ENCODE results near the gene RBPMS2. TPM values are rescaled to one million over a fixed set of nuclear protein-coding genes. Genes with fewer than 3 reads are reported as not detected.

The RBPMS2 gene
- total RNA-seq, 4 donors from 2014 or later, result 0.70 to 8.3 (median 2.3) TPM

- DNase-seq, result no peak
Observed at GRCh38 chr15:64731805-64732151, 43.6 kb downstream of the RBPMS2 start.

GRCh38 chr15:64731012-64731804, 44.2 kb downstream of the RBPMS2 start:
- TF ChIP-seq POLR2A (IDR thresholded peaks at IDR 0.05) (no peak), CTCF (IDR thresholded peaks at IDR 0.05) (peak; percentile 75 to 96 (median 93))
- Histone ChIP-seq H3K4me3 (peak overlapping the region in 1 of 4 donors; percentile 14), H3K27me3 (no peaks in the 10 kb centered on the region), H3K4me1 (no peaks in the 10 kb centered on the region), H3K27ac (no peak overlapping the region), H3K36me3 (no peaks in the 10 kb centered on the region), H3K9me3 (no peaks in the 10 kb centered on the region)
- DNase-seq, result peak; percentile 88 to 95 (median 90)

More at GRCh38 chr15:64731805-64732151, 43.6 kb downstream of the RBPMS2 start:
- no peaks in the 10 kb centered on the region for H3K9me3 ChIP-seq
- H3K27me3 ChIP-seq, result no peaks in the 10 kb centered on the region
- TF ChIP-seq CTCF (IDR thresholded peaks at IDR 0.05), result no peak
- no peaks in the 10 kb centered on the region for H3K4me1 ChIP-seq
- no peaks in the 10 kb centered on the region for H3K36me3 ChIP-seq
- H3K4me3 ChIP-seq, result no peak overlapping the region
- no peak overlapping the region for H3K27ac ChIP-seq

- no peaks in the 10 kb centered on the region for H3K36me3 ChIP-seq
- H3K4me3 ChIP-seq, result no peak overlapping the region
- no peak for DNase-seq
- H3K27ac ChIP-seq, result no peak overlapping the region
- no peaks in the 10 kb centered on the region for H3K4me1 ChIP-seq
- TF ChIP-seq POLR2A (IDR thresholded peaks at IDR 0.05) (no peak), CTCF (IDR thresholded peaks at IDR 0.05) (no peak)
- H3K27me3 ChIP-seq, result no peaks in the 10 kb centered on the region
- H3K9me3 ChIP-seq, result no peaks in the 10 kb centered on the region
Observed at GRCh38 chr15:64730151-64730550, 45.2 kb downstream of the RBPMS2 start.

- no peaks in the 10 kb centered on the region for H3K36me3 ChIP-seq
- no peak overlapping the region for H3K27ac ChIP-seq
- no peak for DNase-seq
- no peaks in the 10 kb centered on the region for H3K9me3 ChIP-seq
- no peak overlapping the region for H3K4me3 ChIP-seq
- no peaks in the 10 kb centered on the region for H3K4me1 ChIP-seq
- TF ChIP-seq POLR2A (IDR thresholded peaks at IDR 0.05) (no peak), CTCF (IDR thresholded peaks at IDR 0.05) (no peak)
- no peaks in the 10 kb centered on the region for H3K27me3 ChIP-seq
Observed at GRCh38 chr15:64720188-64720587, 55.2 kb downstream of the RBPMS2 start.

- Histone ChIP-seq H3K4me3 (no peak overlapping the region), H3K9me3 (no peaks in the 10 kb centered on the region), H3K4me1 (no peaks in the 10 kb centered on the region), H3K27ac (peak overlapping the region in 2 of 4 donors; percentile 52 to 58), H3K27me3 (no peaks in the 10 kb centered on the region), H3K36me3 (no peaks in the 10 kb centered on the region)
- TF ChIP-seq CTCF (IDR thresholded peaks at IDR 0.05) (no peak), POLR2A (IDR thresholded peaks at IDR 0.05) (no peak)
- DNase-seq, result no peak
Observed at GRCh38 chr15:64717735-64718495, 57.5 kb downstream of the RBPMS2 start.

Data from Peyer's patch (tissue), 4 donors.